Measurements from ENCODE around the gene CCL17.
A peak's percentile ranks its signal among the peaks of the same experiment; 100 is the strongest.
"Not testable (repeated sequence)": the region's sequence is repeated elsewhere in the genome, so short reads cannot be mapped to it uniquely, and the experiment has no call there.

Gene CCL17

DNA sequence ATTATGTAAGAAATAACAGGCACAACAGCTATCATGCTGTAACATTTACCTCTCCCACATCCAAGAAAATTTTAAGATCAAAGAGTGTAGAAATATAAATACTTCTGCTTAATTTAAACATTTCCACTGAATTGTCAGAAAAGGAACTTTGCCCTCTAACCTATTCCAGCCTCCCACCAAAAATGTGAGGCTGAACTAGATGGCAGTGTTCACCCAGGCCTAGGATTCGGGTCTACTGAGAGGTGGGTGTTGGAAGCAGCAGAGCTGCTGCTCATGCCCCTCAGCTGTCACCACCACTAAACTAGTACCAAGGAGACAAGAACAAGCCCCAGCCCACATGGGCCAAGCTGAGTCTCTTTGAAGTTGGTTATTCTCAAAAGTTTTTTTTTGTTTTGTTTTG is 31.3 kb downstream of the CCL17 start:
- DNase-seq: no peak

DNA sequence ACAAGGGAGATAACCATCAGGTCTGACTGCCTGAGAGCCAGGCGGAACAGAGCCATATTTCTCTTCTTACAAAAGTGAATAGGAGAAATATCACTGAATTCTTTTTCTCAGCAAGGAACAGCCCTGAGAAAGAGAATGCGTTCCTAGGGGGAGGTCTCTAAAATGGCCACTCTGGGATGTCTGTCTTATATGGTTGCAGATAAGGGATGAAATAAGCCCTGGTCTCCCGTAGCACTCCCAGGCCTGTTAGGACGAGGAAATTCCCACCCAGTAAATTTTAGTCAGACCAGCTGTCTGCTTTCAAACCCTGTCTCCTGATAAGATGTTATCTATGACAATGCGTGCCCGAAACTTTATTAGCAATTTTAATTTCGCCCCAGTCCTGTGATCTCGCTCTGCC is 35.4 kb downstream of the CCL17 start:
- not testable (repeated sequence) for DNase-seq

DNA sequence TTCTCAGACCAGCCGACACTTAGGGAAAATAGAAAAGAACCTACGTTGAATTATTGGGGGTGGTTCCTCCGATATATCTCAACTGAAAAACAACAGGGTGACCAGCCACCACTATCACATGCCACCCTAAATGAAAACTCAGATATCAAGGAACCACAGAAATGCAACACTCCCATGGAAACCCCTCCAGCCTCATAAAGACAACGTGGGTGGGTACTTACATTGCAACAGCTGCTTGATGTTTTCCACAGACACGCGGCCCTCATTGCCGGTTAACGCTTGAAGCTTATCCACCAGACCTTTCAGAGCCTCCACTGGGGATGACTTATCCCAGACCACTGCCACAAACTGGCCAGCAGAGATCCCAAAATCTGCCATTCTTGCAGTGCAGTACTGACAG is 36.0 kb downstream of the CCL17 start:
- not testable (repeated sequence) for DNase-seq

DNA sequence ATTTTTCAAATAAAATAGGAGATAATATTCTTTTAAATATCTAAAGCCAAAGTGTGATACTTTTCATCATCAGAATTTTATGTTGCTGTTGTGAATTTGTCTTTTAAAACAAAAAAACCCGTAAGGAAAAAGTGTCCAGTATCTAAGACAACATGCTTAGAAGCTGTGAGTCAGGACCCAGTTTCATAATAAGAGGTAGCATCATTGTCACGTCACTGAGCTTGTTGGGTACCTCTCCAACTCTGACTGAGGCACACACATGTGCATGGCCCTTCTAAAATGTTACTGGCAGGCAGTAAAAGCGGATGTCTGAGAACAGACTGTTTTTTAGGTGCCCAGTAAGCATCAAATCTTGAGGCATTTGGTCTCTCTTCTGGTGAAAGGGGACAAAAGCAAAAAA is 40.1 kb downstream of the CCL17 start:
- no peak for DNase-seq

DNA sequence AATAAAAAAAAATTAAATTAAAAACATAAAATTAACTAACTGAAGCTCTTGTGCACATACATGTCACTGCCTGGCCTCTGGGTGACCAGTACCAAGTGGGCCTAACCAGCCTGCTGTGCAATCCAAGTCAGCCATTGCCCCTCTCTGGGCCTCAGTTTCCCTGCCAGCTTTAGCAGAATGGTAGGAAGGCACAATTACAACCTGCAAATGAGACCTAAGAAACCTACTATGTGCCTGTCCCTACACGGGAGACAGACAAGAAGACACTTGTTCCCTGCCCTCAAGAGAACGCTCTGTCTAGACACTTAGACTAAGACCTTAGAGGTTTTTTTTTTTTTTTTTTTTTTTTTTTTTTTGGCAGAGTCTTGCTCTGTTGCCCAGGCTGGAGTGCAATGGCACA is 40.9 kb downstream of the CCL17 start:
- no peak for DNase-seq

DNA sequence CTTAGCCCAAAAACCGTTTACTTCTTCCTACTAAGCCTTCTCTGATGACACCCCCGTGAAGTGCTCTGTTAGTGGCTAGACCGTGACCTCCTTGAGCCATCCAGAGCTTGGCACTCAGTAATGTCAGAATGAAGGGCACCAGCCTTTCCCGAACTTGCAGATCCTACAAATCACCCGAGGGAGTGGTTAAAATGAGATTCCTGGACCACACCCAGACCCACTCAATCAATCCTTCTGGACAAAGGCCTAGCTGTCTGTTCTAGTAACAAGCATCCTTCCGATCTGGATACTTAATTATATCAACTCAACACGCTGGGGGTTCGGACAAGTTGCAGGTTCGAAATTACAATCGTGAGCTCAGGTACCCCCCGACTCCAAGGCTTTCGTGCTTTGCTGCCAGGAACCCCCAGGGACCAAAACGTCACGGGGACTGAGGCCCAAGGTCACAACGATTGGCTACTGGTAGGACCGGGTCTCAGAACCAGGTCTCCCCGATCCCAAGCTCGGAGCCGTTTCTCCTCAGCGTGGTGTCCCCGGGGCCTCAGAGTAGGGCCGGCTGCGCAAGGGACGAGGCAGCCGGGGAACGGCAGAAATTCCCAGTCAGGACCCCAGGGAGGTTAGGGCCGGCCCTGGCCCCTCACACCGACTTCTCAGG is 42.1 kb downstream of the CCL17 start:
- no peak for DNase-seq

DNA sequence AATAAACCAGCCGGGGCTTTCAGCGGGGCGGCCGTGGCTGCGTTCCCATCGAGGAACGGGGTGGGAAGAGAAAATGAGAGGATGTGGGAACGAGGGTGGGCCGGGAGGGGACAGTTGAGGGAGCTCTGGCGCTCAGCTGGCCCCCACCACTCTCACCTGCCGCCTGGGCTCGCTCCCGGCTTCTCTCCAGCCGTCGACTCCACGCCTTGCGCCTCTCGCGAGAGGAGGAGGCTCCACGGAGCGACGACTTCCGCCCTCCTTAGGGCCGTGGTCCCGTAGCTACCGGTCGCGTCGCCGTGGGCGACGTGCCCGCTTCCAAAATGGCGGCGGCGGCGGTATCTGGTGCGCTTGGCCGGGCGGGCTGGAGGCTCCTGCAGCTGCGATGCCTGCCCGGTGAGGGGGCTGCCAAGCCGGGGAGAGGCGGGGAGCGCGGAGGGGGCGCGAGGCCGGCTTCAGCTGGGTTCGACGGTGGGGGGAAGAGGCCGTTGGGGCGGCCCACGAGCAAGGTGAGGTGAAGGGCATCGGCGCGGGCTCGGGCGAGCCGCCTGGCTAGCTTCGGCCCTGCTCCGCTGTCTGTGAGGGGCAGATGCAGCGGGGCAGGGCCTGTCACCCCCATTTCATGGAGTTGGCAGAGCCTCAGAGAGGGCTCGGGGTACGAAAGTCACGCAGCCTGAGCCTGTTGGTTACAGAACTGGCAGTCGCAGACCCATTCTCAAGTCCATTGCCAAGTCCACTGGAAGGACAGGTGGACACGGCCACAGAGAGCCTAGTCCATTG is 42.8 kb downstream of the CCL17 start, which contains the start of the genes CIAPIN1 and COQ9:
CIAPIN1 (minus strand) TSS at position 200 of the 777 bp plus-strand sequence. CDS start 6,457 bp downstream, outside the sequence.
COQ9 (plus strand) TSS at position 294 of the 777 bp plus-strand sequence; CDS start at position 321, 27 bp downstream.
- DNase-seq: peak; percentile 89

DNA sequence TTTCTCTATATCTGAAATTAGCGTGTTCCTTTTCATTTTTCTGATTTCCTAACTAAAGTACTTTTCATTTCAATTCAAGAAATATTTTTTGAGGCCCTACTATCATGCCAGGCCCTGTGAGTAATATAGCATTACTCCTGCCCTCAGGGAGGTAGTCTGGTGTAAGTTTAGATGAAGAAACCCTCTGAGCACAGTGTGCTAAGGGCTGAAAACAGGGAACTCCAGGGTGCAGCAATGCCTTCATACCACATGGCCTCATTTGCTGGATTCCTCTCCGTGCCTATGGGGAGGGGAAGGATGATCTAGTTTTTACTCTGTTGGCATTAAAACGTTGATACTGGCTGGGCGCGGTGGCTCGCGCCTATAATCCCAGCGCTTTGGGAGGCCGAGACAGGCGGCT is 47.5 kb downstream of the CCL17 start:
- no peak for DNase-seq

DNA sequence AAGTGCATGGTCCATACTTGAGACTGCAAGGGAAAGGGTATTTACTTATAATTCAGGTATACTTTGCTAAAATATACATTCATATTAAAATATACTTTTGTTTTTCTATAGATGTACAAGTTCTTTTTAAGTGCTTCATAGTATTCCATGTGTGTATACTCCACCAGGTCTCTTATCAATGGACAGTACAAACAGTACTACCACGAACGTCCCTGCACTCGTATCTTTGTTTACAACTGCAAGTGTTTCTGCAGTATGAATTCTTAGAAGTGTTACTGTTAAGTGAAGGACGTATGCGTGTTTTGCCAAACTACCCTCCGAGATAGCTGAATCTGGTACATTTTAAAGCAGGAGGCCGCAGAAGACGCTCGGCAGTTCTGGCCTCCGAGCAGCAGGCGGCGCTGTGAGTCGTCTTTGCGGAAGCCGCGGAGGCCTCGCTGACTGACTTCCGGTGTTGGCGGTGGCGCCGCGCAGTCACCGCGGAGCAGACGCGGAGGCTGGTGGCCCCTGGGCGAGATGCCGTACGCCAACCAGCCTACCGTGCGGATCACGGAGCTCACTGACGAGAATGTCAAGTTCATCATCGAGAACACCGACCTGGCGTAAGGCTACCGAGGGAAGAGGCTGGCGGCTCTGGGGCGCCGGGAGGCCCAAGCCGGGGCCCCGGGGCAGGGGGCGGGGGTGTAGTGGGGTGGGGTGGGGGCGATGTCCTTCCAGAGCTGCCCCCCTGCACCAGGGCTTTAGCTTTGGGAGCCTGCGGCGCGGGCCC is 57.8 kb downstream of the CCL17 start, which contains the start of gene POLR2C:
POLR2C (plus strand) TSS at position 471 of the 769 bp plus-strand sequence; CDS start at position 517, 46 bp downstream.
- peak; percentile 94 for DNase-seq

DNA sequence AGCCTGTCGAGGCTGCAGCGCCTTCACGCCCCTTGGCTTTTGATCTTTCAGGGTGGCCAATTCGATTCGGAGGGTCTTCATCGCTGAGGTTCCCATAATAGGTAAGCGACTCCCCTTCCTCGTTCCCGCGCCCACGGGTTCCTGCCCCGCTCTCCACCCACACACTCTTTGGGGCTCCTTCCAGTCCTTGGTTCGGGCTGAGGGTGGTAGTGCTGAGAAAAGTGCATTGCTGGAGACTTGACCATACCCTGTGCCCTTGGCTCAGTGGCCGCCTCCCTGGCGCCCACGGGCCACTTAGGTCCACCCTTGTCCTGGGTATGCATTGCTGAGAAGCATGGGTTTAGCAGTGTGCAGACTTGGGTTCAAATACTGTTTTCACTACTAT is 58.4 kb downstream of the CCL17 start:
- no peak for DNase-seq

DNA sequence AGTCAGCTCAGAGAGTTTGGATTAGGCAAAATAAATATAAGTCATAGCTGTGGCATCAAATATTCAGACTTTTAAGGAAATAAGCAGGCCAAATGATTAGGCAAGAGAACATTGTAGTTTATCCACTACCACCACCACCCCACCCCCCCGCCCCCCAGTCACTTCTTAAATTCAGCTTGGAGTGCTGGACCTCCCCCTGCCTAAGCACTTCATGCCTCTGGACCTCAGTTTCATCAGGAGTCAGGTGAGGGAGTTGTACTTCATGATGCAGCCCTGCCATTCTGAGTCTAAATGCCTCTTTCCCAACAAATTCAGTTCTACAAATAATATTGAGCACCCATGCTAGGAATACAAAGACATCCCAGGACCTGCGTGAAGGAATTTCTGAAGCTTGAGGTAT is 60.0 kb downstream of the CCL17 start:
- no peak for DNase-seq
